HCT116 (cell line): ENCODE data around the gene TPX2. TPM values are rescaled to one million over a fixed set of nuclear protein-coding genes. Genes with fewer than 3 reads are reported as not detected.

Source experiments
- ATAC-seq: fragments of 200-7000 bp; cut with Tn5 transposase; 2 replicates; pipeline ENCODE4 v1.9.1; 2020; ENCODE audit warnings: mild to moderate bottlenecking, moderate library complexity
- BruUV-seq: library from RNA; stranded (reverse); fragments of 400-500 nt; replicated peaks from 2 replicates; lab custom pipeline; 2021; lab: Mats Ljungman, UMichigan
- CTCF ChIA-PET: fragments of 300-600 bp; sonication (Branson Sonifier 250); formaldehyde crosslinking; loops from one replicate; lab custom pipeline; 2021; ENCODE audit warnings: antibody characterized with exemption; lab: Charles Lee
- POLR2A ChIA-PET: fragments of 300-600, 350-600 bp; sonication (Branson Sonifier 250); formaldehyde crosslinking; loops from one replicate; lab custom pipeline; 2021; ENCODE audit warnings: antibody characterized with exemption; lab: Charles Lee
- RAD21 ChIA-PET, 2 experiments: fragments of 300-600 bp; sonication (Branson Sonifier 250); formaldehyde crosslinking; loops; one replicate each; lab custom pipeline; 2023; ENCODE audit warnings: low total read pairs in 2 of 2; ENCODE audit not compliant: uncharacterized antibody in 2 of 2, unreplicated experiment in 2 of 2, low non-redundant PET in 1 of 2; lab: Charles Lee
- DNase-seq: peaks from one replicate; pipeline ENCODE4 v3.0.0-alpha.2; 2010; ENCODE audit warnings: low read depth, low spot score
- H2AFZ ChIP-seq: fragments of 200-600 bp; shearing (Covaris generic), sonication (generic); 2 replicates; pipeline ENCODE4 v1.6.1; 2017; ENCODE audit warnings: low read depth, mixed run types, mixed read lengths, antibody characterized with exemption, low read length; ENCODE audit not compliant: poor library complexity, severe bottlenecking
- H3K27ac ChIP-seq: 2 replicates; pipeline ENCODE4 v1.5.1; 2012; ENCODE audit warnings: low read depth, low read length
- H3K27me3 ChIP-seq: fragments of 200-600 bp; sonication (generic); 2 replicates; pipeline ENCODE4 v1.6.1; 2016; ENCODE audit warnings: mixed run types, low read length, mixed read lengths; ENCODE audit not compliant: insufficient read depth
- H3K36me3 ChIP-seq, 2 experiments: fragments of 200-500 bp in 1 of 2; fragments of 200-600 bp in 1 of 2; sonication (Bioruptor generic) in 1 of 2; sonication (generic) in 1 of 2; 2 replicates each; pipeline versions ENCODE4 v1.5.1 to v1.6.1; 2014 to 2016; ENCODE audit warnings: low read length in 2 of 2, inconsistent platforms in 1 of 2, mixed read lengths in 1 of 2, mixed run types in 1 of 2; ENCODE audit not compliant: insufficient read depth in 2 of 2, control insufficient read depth in 1 of 2
- H3K4me1 ChIP-seq, 2 experiments: fragments of 200-600 bp in 1 of 2; sonication (generic) in 1 of 2; 2 replicates each; pipeline versions ENCODE4 v1.5.1 to v1.6.1; 2012 to 2017; ENCODE audit warnings: low read length in 2 of 2, inconsistent platforms in 1 of 2, mild to moderate bottlenecking in 1 of 2, mixed read lengths in 1 of 2, mixed run types in 1 of 2, moderate library complexity in 1 of 2; ENCODE audit not compliant: insufficient read depth in 2 of 2, control insufficient read depth in 1 of 2
- H3K4me2 ChIP-seq: fragments of 200-600 bp; sonication (generic); 2 replicates; pipeline ENCODE4 v1.6.1; 2017; ENCODE audit warnings: mixed run types, low read length, mixed read lengths
- H3K4me3 ChIP-seq, 2 experiments: fragments of 200-600 bp in 1 of 2; sonication (generic) in 1 of 2; replicated peaks in 1 of 2; 2 replicates each; pipeline ENCODE4 v1.5.1; 2011 to 2016; ENCODE audit warnings: low read length in 2 of 2, control low read depth in 1 of 2, low read depth in 1 of 2, mild to moderate bottlenecking in 1 of 2, mixed read lengths in 1 of 2, mixed run types in 1 of 2
- H3K79me2 ChIP-seq: fragments of 200-600 bp; sonication (generic); 2 replicates; pipeline ENCODE4 v1.6.1; 2017; ENCODE audit warnings: mild to moderate bottlenecking, mixed run types, low read length, moderate library complexity, mixed read lengths; ENCODE audit not compliant: insufficient read depth
- H3K9ac ChIP-seq: fragments of 200-600 bp; sonication (generic); 2 replicates; pipeline ENCODE4 v1.6.1; 2016; ENCODE audit warnings: low read length, mixed read lengths
- H3K9me2 ChIP-seq: fragments of 200-600 bp; sonication (generic), shearing (Covaris generic); 2 replicates; pipeline ENCODE4 v1.6.1; 2017; ENCODE audit warnings: mixed run types, mild to moderate bottlenecking, moderate library complexity; ENCODE audit not compliant: insufficient read depth
- H3K9me3 ChIP-seq, 2 experiments: fragments of 200-500 bp in 1 of 2; fragments of 200-600 bp in 1 of 2; sonication (Bioruptor generic) in 1 of 2; sonication (generic) in 1 of 2; 2 replicates each; pipeline ENCODE4 v1.6.1; 2014 to 2017; ENCODE audit warnings: low read length in 2 of 2, mixed read lengths in 2 of 2, inconsistent platforms in 1 of 2, low read depth in 1 of 2, mild to moderate bottlenecking in 1 of 2, mixed run types in 1 of 2, moderate library complexity in 1 of 2; ENCODE audit not compliant: control insufficient read depth in 1 of 2, insufficient read depth in 1 of 2
- H4K20me1 ChIP-seq: fragments of 200-600 bp; sonication (generic), shearing (Covaris generic); 2 replicates; pipeline ENCODE4 v1.6.1; 2017; ENCODE audit warnings: mixed run types, mild to moderate bottlenecking, moderate library complexity; ENCODE audit not compliant: insufficient read depth
- CEBPB ChIP-seq: IDR thresholded peaks from 2 replicates; pipeline ENCODE4 v1.6.1; 2012; ENCODE audit warnings: low read depth
- FOSL1 ChIP-seq: IDR thresholded peaks from 2 replicates; pipeline ENCODE4 v1.6.1; 2012; ENCODE audit warnings: low read depth
- SP1 ChIP-seq: IDR thresholded peaks from 2 replicates; pipeline ENCODE4 v1.6.1; 2012; ENCODE audit warnings: low read depth
- SRF ChIP-seq: IDR thresholded peaks from 2 replicates; pipeline ENCODE4 v1.6.1; 2012; ENCODE audit warnings: low read depth
- YY1 ChIP-seq: IDR thresholded peaks from 2 replicates; pipeline ENCODE4 v1.6.1; 2011; ENCODE audit warnings: low read length, low read depth, moderate library complexity, mild to moderate bottlenecking; ENCODE audit not compliant: insufficient replicate concordance; ENCODE audit errors: extremely low read depth
- intact Hi-C: fragments of 100-400 bp; cut with micrococcal nuclease; formaldehyde crosslinking; loops from 2 replicates; pipeline ENCODE4 v1.10.0; 2022
- total RNA-seq: library from RNA; stranded (reverse); gene quantifications from one replicate; pipeline ENCODE4 v1.2.1, GENCODE V29; 2021; ENCODE audit not compliant: unreplicated experiment
- TF ChIP-seq, protein P1 (sequence below): IDR thresholded peaks from 2 replicates; pipeline ENCODE4 v1.6.1; 2012

The TPX2 gene
- total RNA-seq, 1 experiment from 2014 or later: 163 TPM

DNA sequence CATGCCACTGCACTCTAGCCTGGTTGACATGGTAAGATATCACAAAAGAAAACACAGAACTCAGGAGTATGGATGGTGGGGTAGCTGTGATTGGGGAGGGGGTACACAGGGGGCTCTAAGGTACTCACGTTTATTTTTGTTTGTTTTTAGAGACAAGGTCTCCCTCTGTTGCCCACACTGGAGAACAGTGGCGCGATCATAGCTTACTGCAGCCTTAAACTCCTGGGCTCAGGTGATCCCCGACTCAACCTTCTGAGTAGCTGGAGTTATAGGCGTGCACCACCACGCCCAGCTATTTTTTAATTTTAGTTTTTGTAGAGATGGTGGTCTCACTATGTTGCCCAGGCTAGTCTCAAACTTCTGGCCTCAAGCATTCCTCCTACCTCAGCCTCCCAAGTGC is 45.7 kb upstream of the TPX2 start (continued):
- TF ChIP-seq, protein P1, sequence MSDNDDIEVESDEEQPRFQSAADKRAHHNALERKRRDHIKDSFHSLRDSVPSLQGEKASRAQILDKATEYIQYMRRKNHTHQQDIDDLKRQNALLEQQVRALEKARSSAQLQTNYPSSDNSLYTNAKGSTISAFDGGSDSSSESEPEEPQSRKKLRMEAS: no peak
- no peak for TF ChIP-seq FOSL1
- no peak for TF ChIP-seq SRF
- TF ChIP-seq YY1: no peak

DNA sequence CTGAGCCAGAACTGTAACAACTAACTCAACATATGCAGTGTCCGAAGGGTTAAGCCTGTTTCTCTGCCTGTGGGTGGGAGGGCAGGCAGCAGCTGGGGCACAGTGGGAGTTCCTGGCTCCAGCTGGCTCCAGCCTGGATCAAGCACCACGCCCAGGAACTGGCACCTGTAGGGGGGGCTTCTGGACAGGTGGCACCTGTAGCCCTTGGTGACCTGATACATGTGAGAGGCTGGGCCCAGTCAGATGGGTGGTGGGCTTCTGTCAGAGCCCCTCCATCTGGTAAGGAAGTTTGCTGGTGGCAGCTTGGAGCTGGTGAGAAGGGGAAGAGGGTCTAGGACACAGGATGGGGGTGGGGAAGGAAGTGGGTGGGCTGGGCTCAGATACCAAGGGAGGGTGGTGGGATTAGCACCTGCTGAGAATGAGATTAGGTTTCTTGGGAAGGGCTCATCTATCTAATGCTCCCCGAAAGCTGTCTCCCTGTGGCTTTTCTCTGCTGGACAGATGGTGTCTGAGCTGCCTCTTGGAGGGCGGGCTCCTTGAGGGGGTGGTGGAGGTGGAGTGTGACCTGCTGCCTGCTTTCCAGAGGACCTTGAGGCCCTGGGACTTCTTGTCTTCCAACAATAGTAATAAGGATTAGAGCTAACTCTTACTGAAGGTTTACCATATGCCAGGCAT is 45.0 kb upstream of the TPX2 start:
- Histone ChIP-seq H4K20me1 (no peaks in the 10 kb centered on the region), H3K27ac (peak overlapping the region; percentile 81), H3K4me1 (peaks cover 79 to 96% of the 10 kb centered on the region in 2 experiments), H3K79me2 (peaks cover 100% of the 10 kb centered on the region), H3K27me3 (no peaks in the 10 kb centered on the region), H3K4me2 (peak overlapping the region; percentile 63), H3K9me2 (no peaks in the 10 kb centered on the region), H3K9ac (peak overlapping the region; percentile 59), H3K36me3 (peaks cover 14 to 44% of the 10 kb centered on the region in 2 experiments; a peak in 3 of 4 replicates), H3K9me3 (no peaks in the 10 kb centered on the region), H2AFZ (no peak overlapping the region), H3K4me3 (no peak overlapping the region)
- DNase-seq: no peak
- no peak for TF ChIP-seq CEBPB
- TF ChIP-seq SP1: peak; percentile 27; the same call in 1 of the 2 replicates
- intact Hi-C loops: no loop called here
- no TSS peak for BruUV-seq
- ChIA-PET CTCF (interaction anchor here (0.8 to 1.4 kb wide), 3 partner anchors 19 to 30 kb away, joined by 3 read pairs; no protein-coding TSS in a partner anchor), POLR2A (interaction anchor here (0.6 to 2.3 kb wide), 6 partner anchors 11 to 1150 kb away, joined by 3 to 15 read pairs (median 4); partner anchors contain the start of gene BCL2L1), RAD21 (interaction anchor here in 1 of 2 experiments (0.6 kb wide), 1 partner anchor 177 kb away, joined by 3 read pairs; no protein-coding TSS in a partner anchor)
- peak; percentile 20; the same call in 1 of the 2 replicates for ATAC-seq
